DOHH2 (cell line): ENCODE data around the gene CD1D.
A peak's percentile ranks its signal among the peaks of the same experiment; 100 is the strongest.

Experiments
- H3F3A ChIP-seq: fragments of 200-600 bp; sonication (generic), shearing (Covaris generic); 2 replicates; pipeline ENCODE4 v1.6.0; 2016; ENCODE audit warnings: antibody characterized with exemption, mild to moderate bottlenecking; ENCODE audit not compliant: control insufficient read depth, insufficient read depth
- H3K27ac ChIP-seq: fragments of 200-600 bp; sonication (generic); 2 replicates; pipeline ENCODE4 v1.5.1; 2014; ENCODE audit warnings: low read depth, mild to moderate bottlenecking, low read length, moderate library complexity
- H3K27me3 ChIP-seq: fragments of 200-600 bp; sonication (generic); 2 replicates; pipeline ENCODE4 v1.6.1; 2014; ENCODE audit warnings: mild to moderate bottlenecking, low read length, mixed read lengths; ENCODE audit not compliant: control insufficient read depth
- H3K36me3 ChIP-seq: fragments of 200-600 bp; sonication (generic); 2 replicates; pipeline ENCODE4 v1.6.1; 2014; ENCODE audit warnings: mild to moderate bottlenecking, low read length, moderate library complexity, mixed read lengths; ENCODE audit not compliant: control insufficient read depth
- H3K4me1 ChIP-seq: fragments of 200-600 bp; sonication (generic); 2 replicates; pipeline ENCODE4 v1.6.1; 2014; ENCODE audit warnings: mild to moderate bottlenecking, low read length, mixed read lengths; ENCODE audit not compliant: control insufficient read depth
- H3K4me2 ChIP-seq: fragments of 200-600 bp; sonication (generic); 2 replicates; pipeline ENCODE4 v1.6.0; 2014; ENCODE audit warnings: mild to moderate bottlenecking, low read length, moderate library complexity
- H3K4me3 ChIP-seq: fragments of 200-600 bp; sonication (generic); 2 replicates; pipeline ENCODE4 v1.5.1; 2014; ENCODE audit warnings: mild to moderate bottlenecking, low read length, mixed read lengths
- H3K79me2 ChIP-seq: fragments of 200-600 bp; sonication (generic); 2 replicates; pipeline ENCODE4 v1.6.1; 2014; ENCODE audit warnings: mild to moderate bottlenecking, low read length, mixed read lengths; ENCODE audit not compliant: control insufficient read depth
- H3K9me2 ChIP-seq: fragments of 200-600 bp; sonication (generic); replicated peaks from 2 replicates; pipeline ENCODE4 v1.6.1; 2014; ENCODE audit warnings: mild to moderate bottlenecking, low read length, mixed read lengths; ENCODE audit not compliant: control insufficient read depth
- H3K9me3 ChIP-seq: fragments of 200-600 bp; sonication (generic); 2 replicates; pipeline ENCODE4 v1.6.1; 2014; ENCODE audit warnings: antibody characterized with exemption, low read length, mixed read lengths; ENCODE audit not compliant: control insufficient read depth, insufficient read depth
- H4K20me1 ChIP-seq: fragments of 200-600 bp; sonication (generic); 2 replicates; pipeline ENCODE4 v1.6.0; 2014; ENCODE audit warnings: low read depth, mild to moderate bottlenecking, antibody characterized with exemption, low read length, moderate library complexity; ENCODE audit not compliant: control insufficient read depth, insufficient read depth
- CTCF ChIP-seq: fragments of 200-600 bp; sonication (generic); IDR thresholded peaks from one replicate; pipeline ENCODE4 v1.5.1; 2014; ENCODE audit warnings: antibody characterized with exemption, mild to moderate bottlenecking, low read depth, low read length; ENCODE audit not compliant: poor library complexity, severe bottlenecking
- EZH2phosphoT487 ChIP-seq: fragments of 200-600 bp; sonication (generic); IDR thresholded peaks from 2 replicates; pipeline ENCODE4 v1.6.1; 2017; ENCODE audit warnings: borderline replicate concordance, mild to moderate bottlenecking, antibody characterized with exemption, low read length, moderate library complexity, mixed read lengths

Gene CD1D

GRCh38 chr1:158147401-158147800, 33.3 kb upstream of the CD1D start:
- Histone ChIP-seq H3K9me2 (no peaks in the 10 kb centered on the region; the same call in 1 of the 2 replicates), H3K4me2 (no peak overlapping the region), H3K4me1 (peaks cover 30% of the 10 kb centered on the region), H3K36me3 (no peaks in the 10 kb centered on the region), H3K79me2 (no peaks in the 10 kb centered on the region), H4K20me1 (no peaks in the 10 kb centered on the region), H3K27ac (no peak overlapping the region), H3K4me3 (no peak overlapping the region), H3K27me3 (no peaks in the 10 kb centered on the region), H3F3A (peaks cover 10% of the 10 kb centered on the region), H3K9me3 (peaks cover 10% of the 10 kb centered on the region; the same call in 1 of the 2 replicates)
- TF ChIP-seq EZH2phosphoT487 (no peak), CTCF (no peak)

GRCh38 chr1:158147869-158148268, 32.8 kb upstream of the CD1D start:
- no peaks in the 10 kb centered on the region; the same call in 1 of the 2 replicates for H3K9me2 ChIP-seq
- H3K4me1 ChIP-seq = peaks cover 30% of the 10 kb centered on the region
- no peak overlapping the region for H3K27ac ChIP-seq
- TF ChIP-seq EZH2phosphoT487 (no peak), CTCF (no peak)
- H3K36me3 ChIP-seq = no peaks in the 10 kb centered on the region
- H3K9me3 ChIP-seq = peaks cover 10% of the 10 kb centered on the region; the same call in 1 of the 2 replicates
- no peaks in the 10 kb centered on the region for H4K20me1 ChIP-seq
- H3F3A ChIP-seq = peaks cover 10% of the 10 kb centered on the region
- H3K27me3 ChIP-seq = no peaks in the 10 kb centered on the region
- H3K79me2 ChIP-seq = no peaks in the 10 kb centered on the region
- no peak overlapping the region for H3K4me2 ChIP-seq
- no peak overlapping the region for H3K4me3 ChIP-seq

- no peaks in the 10 kb centered on the region; the same call in 1 of the 2 replicates for H3K9me2 ChIP-seq
- H3K4me2 ChIP-seq = 0 out of 2 replicates have a peak overlapping the region, but pooled peaks have one; percentile 13
- H3K9me3 ChIP-seq = peaks cover 10% of the 10 kb centered on the region; the same call in 1 of the 2 replicates
- H3K27me3 ChIP-seq = no peaks in the 10 kb centered on the region
- no peak overlapping the region for H3K27ac ChIP-seq
- H3K4me3 ChIP-seq = 0 out of 2 replicates have a peak overlapping the region, but pooled peaks have one; percentile 70
- TF ChIP-seq CTCF (no peak), EZH2phosphoT487 (no peak)
- H3K36me3 ChIP-seq = no peaks in the 10 kb centered on the region
- no peaks in the 10 kb centered on the region for H3K79me2 ChIP-seq
- H3K4me1 ChIP-seq = peaks cover 30% of the 10 kb centered on the region
- peaks cover 10% of the 10 kb centered on the region for H3F3A ChIP-seq
- no peaks in the 10 kb centered on the region for H4K20me1 ChIP-seq
These were observed 32.2 kb upstream of the CD1D start for GRCh38 chr1:158148468-158148867.
